LHCN-M2 (cell line): Measurements from ENCODE around the gene ASAH2. TPM values are rescaled to one million over a fixed set of nuclear protein-coding genes. Genes with fewer than 3 reads are reported as not detected.
"Not testable (repeated sequence)": the region's sequence is repeated elsewhere in the genome, so short reads cannot be mapped to it uniquely, and the experiment has no call there.

ENCODE experiments used
- DNase-seq: peaks from one replicate; pipeline ENCODE4 v3.0.0-alpha.2; 2012; ENCODE audit warnings: low read depth
- total RNA-seq: library from RNA; depleted of rRNA; stranded (reverse); fragments of >200 nt; gene quantifications from 2 replicates; pipeline ENCODE4 v1.2.3, GENCODE V29; 2014

ASAH2 gene
- total RNA-seq, 1 experiment from 2014 or later = 0.80 TPM

- no peak for DNase-seq
Measured at GRCh38 chr10:50254479-50254878, 3.2 kb upstream of the ASAH2 start.

- DNase-seq = no peak
Measured at GRCh38 chr10:50250096-50250854, 1.0 kb downstream of the ASAH2 start.

DNA sequence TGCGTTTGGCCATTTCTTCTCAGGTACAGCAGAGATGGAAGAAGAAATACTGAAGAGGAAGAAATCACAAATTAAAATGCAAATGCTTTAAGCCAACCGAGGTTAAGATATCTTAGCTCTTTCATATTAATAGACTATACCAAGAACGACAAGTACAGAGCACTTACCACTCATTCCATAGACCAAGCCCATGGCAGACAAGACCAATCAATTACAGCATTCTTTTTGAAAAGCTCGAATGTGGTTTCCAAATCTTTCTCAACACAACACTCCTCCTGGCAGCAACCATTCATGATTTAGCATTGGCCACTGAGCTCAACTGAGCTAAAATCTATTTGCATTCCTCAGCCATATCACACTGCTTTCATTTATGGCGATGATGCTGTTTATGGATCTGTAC, 2.7 kb downstream of the ASAH2 start:
- DNase-seq = no peak

DNA sequence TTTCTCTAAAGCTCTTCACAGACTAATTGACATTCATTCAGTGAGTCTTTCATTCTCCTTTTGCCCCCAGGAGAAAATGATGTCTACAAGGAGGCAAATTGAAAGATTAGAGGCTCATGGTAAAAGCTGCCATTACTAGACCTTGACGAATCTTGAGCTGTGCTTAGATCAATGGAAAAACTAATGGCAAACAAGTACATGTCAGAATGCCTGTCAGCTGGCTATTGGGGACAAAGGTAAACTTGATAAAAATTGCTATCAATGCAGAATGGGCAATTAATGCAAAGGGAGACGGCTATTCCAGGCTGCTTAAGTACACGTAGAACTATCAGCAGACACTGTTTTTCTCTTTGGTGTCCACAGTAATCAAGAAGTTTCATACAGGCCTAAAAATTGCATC, 3.3 kb downstream of the ASAH2 start:
- no peak for DNase-seq

- no peak for DNase-seq
Measured at GRCh38 chr10:50244201-50244600, 7.1 kb downstream of the ASAH2 start.

DNA sequence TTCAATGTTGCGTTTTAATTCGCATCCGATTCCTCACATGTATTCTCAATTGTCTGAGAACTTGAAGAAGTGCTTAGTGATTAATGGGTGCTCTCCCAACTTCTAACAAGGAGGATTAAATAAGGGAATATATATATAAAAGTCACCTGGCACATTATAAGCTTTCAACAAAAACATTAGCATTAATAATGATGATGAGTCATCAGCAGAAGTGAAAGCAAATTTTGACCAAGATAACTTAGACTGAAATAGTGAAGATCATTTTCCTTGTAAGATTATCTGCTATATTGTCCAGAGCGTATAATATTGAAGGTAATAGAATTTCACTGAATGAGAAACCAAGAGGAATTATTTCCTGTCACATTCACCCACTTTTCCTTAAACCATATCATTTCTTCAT, 8.5 kb downstream of the ASAH2 start:
- no peak for DNase-seq

GRCh38 chr10:50241478-50241877, 9.8 kb downstream of the ASAH2 start:
- not testable (repeated sequence) for DNase-seq

DNA sequence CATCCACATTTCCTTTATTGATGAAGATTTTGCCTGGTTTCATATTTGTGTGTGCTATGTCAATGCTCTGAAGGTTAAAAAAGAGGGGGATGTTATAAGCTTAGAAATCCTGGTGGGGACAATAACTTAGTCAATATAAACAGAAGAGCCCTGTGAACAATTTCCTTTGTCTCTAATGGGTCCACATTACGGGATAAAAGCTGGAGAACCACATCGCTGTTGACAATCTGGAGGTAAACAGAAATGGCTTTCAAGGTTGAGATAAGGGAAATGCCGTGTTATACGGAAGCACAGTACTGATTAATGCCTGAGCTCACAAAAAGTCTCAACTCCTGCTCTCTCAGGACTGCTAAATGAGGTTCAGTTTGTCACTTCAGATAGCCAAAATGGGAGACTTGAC, 16.8 kb downstream of the ASAH2 start:
- no peak for DNase-seq

- DNase-seq = no peak
Measured at GRCh38 chr10:50232261-50232639, 19.1 kb downstream of the ASAH2 start.

- no peak for DNase-seq
Measured at GRCh38 chr10:50231515-50232260, 19.6 kb downstream of the ASAH2 start.

DNA sequence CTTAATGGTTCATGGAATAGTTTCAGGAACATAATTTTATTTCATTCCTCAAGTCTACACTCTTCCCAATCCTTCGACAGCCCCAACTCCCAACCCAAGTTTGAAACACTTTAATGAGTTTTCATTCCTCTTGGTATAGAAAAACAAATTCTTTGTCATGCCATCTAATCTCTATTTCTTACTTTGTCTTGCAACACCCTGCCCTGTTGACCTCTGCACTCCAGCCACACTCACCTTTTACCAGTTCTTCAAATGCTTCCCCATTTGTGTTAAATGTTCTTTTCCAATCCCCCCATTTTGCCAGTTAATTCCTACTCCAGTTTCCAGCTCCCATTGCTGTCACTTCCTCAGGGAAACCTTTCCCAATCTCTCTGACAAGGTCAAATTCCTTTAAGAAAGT, 21.9 kb downstream of the ASAH2 start:
- DNase-seq = no peak

GRCh38 chr10:50228672-50229071, 22.6 kb downstream of the ASAH2 start:
- no peak for DNase-seq

DNA sequence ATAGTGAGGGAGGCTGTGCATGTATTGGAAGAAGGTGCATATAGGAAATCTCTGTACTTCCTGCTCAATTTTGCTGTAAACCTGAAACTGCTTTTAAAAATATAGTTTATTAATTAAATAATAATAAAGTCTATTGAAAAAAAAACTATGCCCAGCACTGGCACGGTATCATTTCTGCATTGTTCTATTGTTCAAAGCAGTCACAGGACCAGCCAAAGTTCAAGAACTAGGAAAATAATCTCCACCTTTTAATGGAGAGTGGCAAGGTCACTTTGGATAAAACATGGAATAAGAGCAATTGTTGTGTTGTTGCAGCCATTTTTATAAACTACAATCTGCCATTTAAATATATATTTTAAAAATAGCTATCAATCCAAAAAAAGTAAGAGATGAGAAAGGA, 24.7 kb downstream of the ASAH2 start:
- DNase-seq = no peak

- DNase-seq = peak; percentile 64
Measured at GRCh38 chr10:50224330-50224952, 26.9 kb downstream of the ASAH2 start.

- DNase-seq = no peak
Measured at GRCh38 chr10:50222199-50222598, 29.1 kb downstream of the ASAH2 start.

DNA sequence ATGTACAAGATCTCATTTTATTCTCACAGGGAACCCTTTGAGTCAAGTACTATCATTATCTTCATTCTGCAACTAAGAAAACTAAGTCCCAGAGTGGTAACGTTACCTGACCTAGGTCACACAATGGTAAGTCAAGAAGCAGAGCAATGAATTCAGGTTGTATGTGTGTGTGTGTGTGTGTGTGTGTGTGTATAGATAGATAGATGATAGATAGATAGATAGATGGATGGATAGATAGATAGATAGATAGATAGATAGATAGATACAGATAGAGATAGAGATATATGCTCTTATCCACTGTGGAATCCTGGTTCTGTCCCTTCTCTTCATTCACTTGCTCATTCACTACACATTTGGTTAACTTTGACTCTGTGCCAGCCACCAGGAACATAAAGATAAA, 29.8 kb downstream of the ASAH2 start:
- DNase-seq = no peak

DNA sequence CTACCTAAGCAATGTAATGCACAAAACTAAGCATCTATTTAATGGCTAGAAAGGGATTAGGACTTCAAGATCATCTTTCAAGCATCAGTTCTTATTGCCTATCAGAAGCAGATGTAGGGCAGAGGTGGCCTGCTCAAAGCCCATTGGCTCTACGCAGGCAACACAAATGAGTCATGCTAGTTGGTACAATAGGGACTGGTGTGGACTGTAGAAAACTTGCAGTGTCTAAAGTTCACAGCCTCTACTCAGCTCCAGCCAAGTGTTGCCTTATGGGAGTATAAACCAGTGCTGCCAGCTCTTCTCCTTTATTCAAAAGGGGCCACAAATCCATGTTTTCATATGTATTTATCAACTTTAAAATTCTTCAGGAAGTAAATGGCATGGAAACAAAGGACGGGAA, 31.7 kb downstream of the ASAH2 start:
- no peak for DNase-seq

DNA sequence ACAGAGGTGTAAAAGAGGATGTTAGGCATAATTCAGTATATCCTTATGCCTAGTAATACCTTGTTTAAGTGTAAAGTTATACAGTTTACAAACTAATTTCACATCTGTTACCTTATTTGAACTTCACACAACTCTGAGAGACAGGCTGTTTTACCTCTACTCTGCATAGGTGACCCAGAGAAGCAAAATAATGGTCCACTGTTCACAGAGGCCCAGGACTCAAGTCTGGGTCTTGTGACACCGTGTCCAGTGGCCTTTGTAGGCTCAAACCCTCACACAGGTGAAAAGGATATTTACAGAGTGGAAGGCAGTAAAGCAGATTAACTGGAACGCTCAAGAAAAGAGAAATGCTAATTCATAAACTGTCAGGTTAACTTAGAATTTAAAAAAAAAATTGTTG, 32.1 kb downstream of the ASAH2 start:
- DNase-seq = no peak

DNA sequence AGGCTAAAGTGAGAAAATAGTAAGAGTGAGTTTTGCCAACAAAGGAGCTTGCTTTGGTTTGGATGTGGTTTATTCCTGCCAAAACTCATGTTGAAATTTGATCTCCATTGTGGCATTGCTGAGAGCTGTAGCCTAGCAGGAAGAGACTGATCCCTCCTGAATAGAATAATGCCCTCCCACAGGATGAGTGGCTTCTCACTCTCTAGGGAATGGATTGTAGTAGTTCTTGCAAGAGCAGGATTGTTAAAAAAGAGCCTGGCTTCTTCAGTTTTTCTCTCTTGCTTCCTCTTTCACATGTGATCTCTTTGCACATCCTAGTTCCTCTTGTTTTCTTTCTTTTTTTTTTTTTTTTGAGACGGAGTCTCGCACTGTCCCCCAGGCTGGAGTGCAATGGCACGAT, 34.4 kb downstream of the ASAH2 start:
- peak; percentile 74 for DNase-seq

DNA sequence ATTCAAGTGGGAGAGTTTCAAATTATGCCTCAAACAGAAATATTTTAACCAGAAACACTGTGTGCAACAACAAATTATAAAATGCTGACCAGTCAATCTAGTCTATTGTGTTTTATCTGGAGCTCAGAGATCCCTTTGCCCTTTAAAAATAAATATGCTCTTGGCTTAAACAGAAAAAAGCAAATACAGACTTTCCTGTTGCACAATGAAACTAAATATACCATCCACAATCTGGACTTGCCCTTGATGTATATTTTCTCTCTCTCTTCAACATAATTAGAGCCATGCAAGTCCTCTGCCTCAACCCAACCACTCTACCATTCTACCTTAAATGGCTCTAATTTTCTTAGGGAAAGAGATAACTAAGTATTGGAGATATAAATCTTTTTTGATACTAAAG, 34.9 kb downstream of the ASAH2 start:
- DNase-seq = no peak

GRCh38 chr10:50211670-50212069, 39.6 kb downstream of the ASAH2 start:
- DNase-seq = peak; percentile 4

GRCh38 chr10:50210876-50211275, 40.4 kb downstream of the ASAH2 start:
- DNase-seq = no peak
